ENCODE results near the gene ATP1A1. TPM values are rescaled to one million over a fixed set of nuclear protein-coding genes. Genes with fewer than 3 reads are reported as not detected.

The ATP1A1 gene
- polyA plus RNA-seq, 10 donors: 114 to 143 (median 121) TPM

- no peak for DNase-seq
Observed at GRCh38 chr1:116412898-116413297, 39.9 kb downstream of the ATP1A1 start.

GRCh38 chr1:116413414-116413813 lies 40.4 kb downstream of the ATP1A1 start:
- no peak for DNase-seq

GRCh38 chr1:116414364-116414763 lies 41.3 kb downstream of the ATP1A1 start:
- no peak for DNase-seq

GRCh38 chr1:116415200-116415698 lies 42.2 kb downstream of the ATP1A1 start:
- no peak for DNase-seq

- no peak for DNase-seq
Observed at GRCh38 chr1:116415699-116416533, 42.9 kb downstream of the ATP1A1 start.

GRCh38 chr1:116416854-116417513 lies 43.9 kb downstream of the ATP1A1 start:
- no peak for DNase-seq

- DNase-seq: peak in 1 of 3 donors; percentile 17
Observed at GRCh38 chr1:116417678-116418077, 44.6 kb downstream of the ATP1A1 start.

GRCh38 chr1:116418091-116418830 lies 45.2 kb downstream of the ATP1A1 start:
- DNase-seq: peak; percentile 80 to 96 (median 87)

- no peak for DNase-seq
Observed at GRCh38 chr1:116420417-116421200, 47.6 kb downstream of the ATP1A1 start.

- DNase-seq: no peak
Observed at GRCh38 chr1:116424438-116424837, 51.4 kb downstream of the ATP1A1 start.

GRCh38 chr1:116424863-116425262 lies 51.8 kb downstream of the ATP1A1 start:
- no peak for DNase-seq

- DNase-seq: no peak
Observed at GRCh38 chr1:116425987-116426386, 52.9 kb downstream of the ATP1A1 start.

GRCh38 chr1:116426401-116426800 lies 53.4 kb downstream of the ATP1A1 start:
- DNase-seq: no peak

- no peak for DNase-seq
Observed at GRCh38 chr1:116428576-116428975, 55.5 kb downstream of the ATP1A1 start.

GRCh38 chr1:116429821-116430374 lies 56.9 kb downstream of the ATP1A1 start:
- no peak for DNase-seq

- no peak for DNase-seq
Observed at GRCh38 chr1:116431870-116432500, 58.9 kb downstream of the ATP1A1 start.

- no peak for DNase-seq
Observed at GRCh38 chr1:116432655-116433265, 59.7 kb downstream of the ATP1A1 start.

GRCh38 chr1:116433275-116434257 lies 60.5 kb downstream of the ATP1A1 start:
- DNase-seq: peak in 1 of 3 donors; percentile 12

- no peak for DNase-seq
Observed at GRCh38 chr1:116434849-116435248, 61.8 kb downstream of the ATP1A1 start.

All from muscle of back (tissue), 11 donors.